ENCODE results near the gene NUP43.

DNA sequence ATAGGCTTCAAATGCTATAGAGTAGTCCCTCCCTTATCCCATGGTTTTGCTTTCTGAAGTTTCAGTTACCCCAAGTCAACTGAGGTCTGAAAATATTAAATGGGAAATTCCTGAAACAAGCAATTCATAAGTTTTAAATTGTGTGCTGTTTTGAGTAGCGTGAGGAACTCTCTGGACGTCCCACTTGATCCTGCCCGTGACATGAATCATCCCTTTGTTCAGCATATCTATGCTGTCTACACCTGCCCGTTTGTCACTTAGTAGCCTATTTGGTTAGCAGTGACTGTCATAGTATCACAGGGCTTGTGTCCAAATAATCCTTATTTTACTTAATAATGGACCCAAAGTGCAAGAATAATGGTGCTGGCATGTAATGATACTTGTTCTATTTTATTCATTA, 8.2 kb upstream of the NUP43 start:
- TF ChIP-seq, protein P1, sequence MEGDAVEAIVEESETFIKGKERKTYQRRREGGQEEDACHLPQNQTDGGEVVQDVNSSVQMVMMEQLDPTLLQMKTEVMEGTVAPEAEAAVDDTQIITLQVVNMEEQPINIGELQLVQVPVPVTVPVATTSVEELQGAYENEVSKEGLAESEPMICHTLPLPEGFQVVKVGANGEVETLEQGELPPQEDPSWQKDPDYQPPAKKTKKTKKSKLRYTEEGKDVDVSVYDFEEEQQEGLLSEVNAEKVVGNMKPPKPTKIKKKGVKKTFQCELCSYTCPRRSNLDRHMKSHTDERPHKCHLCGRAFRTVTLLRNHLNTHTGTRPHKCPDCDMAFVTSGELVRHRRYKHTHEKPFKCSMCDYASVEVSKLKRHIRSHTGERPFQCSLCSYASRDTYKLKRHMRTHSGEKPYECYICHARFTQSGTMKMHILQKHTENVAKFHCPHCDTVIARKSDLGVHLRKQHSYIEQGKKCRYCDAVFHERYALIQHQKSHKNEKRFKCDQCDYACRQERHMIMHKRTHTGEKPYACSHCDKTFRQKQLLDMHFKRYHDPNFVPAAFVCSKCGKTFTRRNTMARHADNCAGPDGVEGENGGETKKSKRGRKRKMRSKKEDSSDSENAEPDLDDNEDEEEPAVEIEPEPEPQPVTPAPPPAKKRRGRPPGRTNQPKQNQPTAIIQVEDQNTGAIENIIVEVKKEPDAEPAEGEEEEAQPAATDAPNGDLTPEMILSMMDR (IDR thresholded peaks at IDR 0.05; ENCODE audit: borderline replicate concordance, extremely low read depth, low read length, poor library complexity, severe bottlenecking) = no peak
- no peak for TF ChIP-seq EZH2 (IDR thresholded peaks at IDR 0.05; ENCODE audit: borderline replicate concordance, low read depth, low read length, severe bottlenecking)

Measured in DND-41 (cell line).